HG03095 (cell line): Measurements from ENCODE around the gene PTK7.

Experiments used
- ATAC-seq: cut with Tn5 transposase; IDR thresholded peaks from one replicate; pipeline ENCODE4 v1.9.1; 2021; ENCODE audit warnings: moderate library complexity; ENCODE audit not compliant: unreplicated experiment

Gene PTK7

GRCh38 chr6:43200541-43200940 is 124.4 kb downstream of the PTK7 start:
- no peak for ATAC-seq

GRCh38 chr6:43202451-43202850 is 126.3 kb downstream of the PTK7 start:
- ATAC-seq = no peak

- ATAC-seq = no peak
Observed at GRCh38 chr6:43203029-43203717, 127.1 kb downstream of the PTK7 start.

- ATAC-seq = no peak
Observed at GRCh38 chr6:43203718-43204095, 127.6 kb downstream of the PTK7 start.

- no peak for ATAC-seq
Observed at GRCh38 chr6:43204271-43205105, 128.4 kb downstream of the PTK7 start.

- ATAC-seq = no peak
Observed at GRCh38 chr6:43205849-43206248, 129.7 kb downstream of the PTK7 start.

- ATAC-seq = no peak
Observed at GRCh38 chr6:43207286-43207685, 131.2 kb downstream of the PTK7 start.
